ENCODE measurements around the gene CCL5. TPM values are rescaled to one million over a fixed set of nuclear protein-coding genes. Genes with fewer than 3 reads are reported as not detected.

CCL5 gene
- total RNA-seq, 1 experiment from 2014 or later, result not detected

GRCh38 chr17:35895636-35896587 is 15.8 kb upstream of the CCL5 start:
- Mint-ChIP-seq H3K36me3 (ENCODE audit: insufficient read depth, unreplicated experiment) (no peaks in the 10 kb centered on the region), H3K9me3 (ENCODE audit: unreplicated experiment) (no peaks in the 10 kb centered on the region), H3K4me1 (ENCODE audit: insufficient read depth, unreplicated experiment) (peaks cover 13% of the 10 kb centered on the region), H3K4me3 (ENCODE audit: unreplicated experiment) (no peak overlapping the region), H3K27me3 (ENCODE audit: insufficient read depth, unreplicated experiment) (no peaks in the 10 kb centered on the region), H3K27ac (ENCODE audit: low read depth, unreplicated experiment) (no peak overlapping the region)
- ChIA-PET CTCF (interaction anchor here (1.3 to 1.4 kb wide), 3 partner anchors 13 to 253 kb away, joined by 3 to 7 read pairs (median 5); no protein-coding TSS in a partner anchor), POLR2A (no interaction called here)
- DNase-seq (ENCODE audit: unreplicated experiment), result no peak
- no peak for TF ChIP-seq CTCF (IDR thresholded peaks at IDR 0.05; ENCODE audit: unreplicated experiment)
- intact Hi-C loops (cut with micrococcal nuclease), result no loop called here
- BruUV-seq (replicated peaks), result no TSS peak

GRCh38 chr17:35894206-35894605 is 14.0 kb upstream of the CCL5 start:
- H3K9me3 Mint-ChIP-seq (ENCODE audit: unreplicated experiment), result no peaks in the 10 kb centered on the region

GRCh38 chr17:35893751-35894150 is 13.6 kb upstream of the CCL5 start:
- Mint-ChIP-seq H3K36me3 (ENCODE audit: insufficient read depth, unreplicated experiment) (no peaks in the 10 kb centered on the region), H3K27me3 (ENCODE audit: insufficient read depth, unreplicated experiment) (no peaks in the 10 kb centered on the region), H3K9me3 (ENCODE audit: unreplicated experiment) (no peaks in the 10 kb centered on the region), H3K4me1 (ENCODE audit: insufficient read depth, unreplicated experiment) (peaks cover 15% of the 10 kb centered on the region), H3K4me3 (ENCODE audit: unreplicated experiment) (no peak overlapping the region), H3K27ac (ENCODE audit: low read depth, unreplicated experiment) (no peak overlapping the region)
- intact Hi-C loops (cut with micrococcal nuclease), result no loop called here
- ChIA-PET POLR2A (interaction anchor here (0.8 kb wide), 1 partner anchor 238 kb away, joined by 3 read pairs; no protein-coding TSS in a partner anchor), CTCF (no interaction called here)
- TF ChIP-seq CTCF (IDR thresholded peaks at IDR 0.05; ENCODE audit: unreplicated experiment), result no peak
- DNase-seq (ENCODE audit: unreplicated experiment), result no peak
- no TSS peak for BruUV-seq (replicated peaks)

More at GRCh38 chr17:35894206-35894605, 14.0 kb upstream of the CCL5 start:
- no peak for TF ChIP-seq CTCF (IDR thresholded peaks at IDR 0.05; ENCODE audit: unreplicated experiment)
- Mint-ChIP-seq H3K4me3 (ENCODE audit: unreplicated experiment) (no peak overlapping the region), H3K4me1 (ENCODE audit: insufficient read depth, unreplicated experiment) (peaks cover 15% of the 10 kb centered on the region), H3K36me3 (ENCODE audit: insufficient read depth, unreplicated experiment) (no peaks in the 10 kb centered on the region), H3K27me3 (ENCODE audit: insufficient read depth, unreplicated experiment) (no peaks in the 10 kb centered on the region), H3K27ac (ENCODE audit: low read depth, unreplicated experiment) (no peak overlapping the region)
- no TSS peak for BruUV-seq (replicated peaks)
- intact Hi-C loops (cut with micrococcal nuclease), result no loop called here
- POLR2A ChIA-PET, result interaction anchor here (0.8 kb wide), 1 partner anchor 239 kb away, joined by 3 read pairs; no protein-coding TSS in a partner anchor
- CTCF ChIA-PET, result no interaction called here
- DNase-seq (ENCODE audit: unreplicated experiment), result no peak

Measured in MCF 10A (cell line).